GM19025 (cell line): ENCODE data around the gene TLR4.

Source experiments
- ATAC-seq: cut with Tn5 transposase; IDR thresholded peaks from one replicate; pipeline ENCODE4 v1.9.1; 2021; ENCODE audit warnings: mild to moderate bottlenecking, low read depth, moderate library complexity; ENCODE audit not compliant: unreplicated experiment

TLR4 gene

DNA sequence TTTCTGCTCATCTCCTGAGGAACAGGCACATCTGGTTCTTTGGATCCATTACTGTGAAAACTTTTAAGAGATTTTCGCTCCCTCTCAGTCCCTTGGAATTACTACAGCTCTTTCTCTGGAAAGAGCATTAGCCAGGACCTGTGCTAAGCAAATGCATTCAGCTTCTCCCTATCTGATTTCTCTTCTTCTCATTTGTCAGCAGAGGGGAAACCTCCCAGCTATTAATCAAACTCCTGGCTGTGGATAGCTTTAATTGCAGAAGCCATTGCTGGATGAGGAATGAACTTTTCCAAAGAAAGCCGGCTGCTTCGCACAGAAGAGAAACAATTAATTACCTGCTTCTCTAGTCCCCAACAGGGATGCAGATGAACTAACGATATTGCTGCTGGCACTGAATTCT is 37.9 kb downstream of the TLR4 start:
- no peak for ATAC-seq

DNA sequence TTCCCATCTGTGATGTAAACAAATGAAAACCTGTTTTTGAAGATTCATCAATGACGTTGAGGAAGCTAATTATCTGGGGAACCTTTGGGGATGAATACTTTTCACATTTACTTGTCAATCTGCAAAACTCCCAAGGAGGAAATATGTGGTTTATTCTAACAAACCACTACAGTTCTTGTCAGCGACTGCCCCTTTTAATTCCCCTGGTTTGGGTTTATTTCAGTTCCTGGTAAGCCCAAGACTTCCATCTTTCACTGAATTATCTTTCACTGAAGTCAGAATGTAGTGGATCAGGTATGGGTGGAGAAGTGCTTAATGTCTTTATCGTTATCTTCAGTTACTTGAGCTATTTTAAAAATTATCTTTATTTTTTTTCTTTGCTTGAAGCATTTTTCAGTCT is 40.2 kb downstream of the TLR4 start:
- ATAC-seq, result no peak

DNA sequence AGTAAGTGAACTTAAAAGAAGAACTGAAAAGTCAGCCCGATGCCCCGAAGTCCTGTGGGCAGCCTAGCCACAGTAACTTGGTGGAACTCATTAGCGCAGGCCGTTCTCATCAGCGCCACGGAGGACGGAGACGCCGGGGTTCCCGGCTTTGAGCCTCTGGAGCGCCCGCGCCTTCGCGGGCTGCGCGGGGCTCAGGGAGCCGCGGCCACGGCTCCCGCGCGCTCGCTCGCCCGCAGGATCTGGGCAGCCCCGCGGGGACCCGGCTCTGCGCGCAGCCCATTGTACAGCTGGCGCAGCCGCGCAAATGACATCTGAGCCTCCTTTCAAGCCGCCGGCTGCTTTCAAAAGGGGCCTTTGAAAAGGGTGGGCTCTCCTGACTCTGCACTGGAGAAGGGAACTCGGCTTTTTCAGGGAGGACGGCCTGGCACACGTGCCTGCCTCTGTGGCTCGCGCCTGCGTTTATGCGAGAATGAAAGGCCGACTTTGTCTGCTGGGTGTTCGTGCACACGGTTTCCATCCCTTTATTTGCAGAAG is 40.7 kb downstream of the TLR4 start:
- no peak for ATAC-seq

DNA sequence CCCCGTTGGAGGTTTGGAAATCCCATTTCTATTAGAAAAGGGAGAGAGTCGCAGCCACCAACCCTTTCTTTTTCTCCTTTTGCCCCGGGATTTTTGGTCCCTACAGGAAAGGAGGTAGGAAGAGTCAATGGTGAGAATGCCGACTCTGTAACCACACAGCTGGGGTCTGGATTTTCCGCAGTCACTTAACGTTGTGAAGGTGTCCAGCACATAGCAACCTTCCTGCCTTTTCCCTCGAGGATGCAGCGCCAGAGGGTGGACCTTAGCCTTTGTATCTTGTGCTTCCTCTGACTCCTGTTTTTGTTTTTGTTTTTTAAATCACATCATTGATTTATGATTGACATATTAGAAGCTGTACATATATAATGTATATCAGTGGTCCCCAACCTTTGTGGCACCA is 41.4 kb downstream of the TLR4 start:
- ATAC-seq, result no peak

DNA sequence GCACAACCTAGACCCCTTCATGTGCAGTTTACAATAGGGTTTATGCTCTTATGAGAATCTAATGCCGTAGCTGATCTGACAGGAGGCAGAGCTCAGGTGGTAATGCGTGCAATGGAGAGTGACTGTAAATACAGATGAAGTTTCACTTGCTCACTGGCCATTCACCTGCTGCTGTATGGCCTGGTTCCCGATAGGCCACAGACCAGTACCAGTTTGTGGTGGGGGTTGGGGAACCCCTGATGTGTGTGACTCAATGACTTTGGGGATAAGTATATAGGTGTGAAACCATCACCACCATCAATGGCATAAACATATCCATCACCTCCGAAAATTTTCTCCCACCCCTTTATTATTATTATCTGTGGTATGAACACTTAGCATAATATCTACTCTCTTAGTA is 42.1 kb downstream of the TLR4 start:
- ATAC-seq, result no peak

DNA sequence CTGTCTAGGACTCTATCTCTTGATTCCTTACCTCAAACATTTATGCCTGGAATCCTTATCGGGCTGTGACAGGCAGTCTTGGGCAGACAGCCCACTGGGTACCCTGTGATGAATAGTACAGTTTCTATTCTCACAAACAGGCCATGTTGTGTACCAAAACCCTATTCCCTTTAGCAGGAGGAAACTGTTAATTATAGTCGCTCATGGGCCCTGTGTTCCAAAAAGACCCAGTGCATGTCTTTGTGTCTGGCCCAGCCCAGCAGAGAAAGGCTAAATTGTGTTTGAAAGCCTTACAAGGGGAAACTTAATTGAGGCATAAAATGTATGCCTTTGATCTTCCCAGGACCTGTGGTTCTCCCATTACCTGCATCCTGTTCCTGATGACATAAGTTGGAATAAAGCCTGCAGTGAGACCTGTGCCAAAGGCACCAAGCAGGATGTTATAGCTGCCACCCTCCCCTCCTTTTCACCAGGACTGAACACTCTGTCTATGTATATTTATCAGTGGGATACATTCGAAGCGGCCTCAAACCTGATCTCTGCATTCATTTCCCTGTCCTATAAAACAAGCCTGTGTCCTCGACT is 43.3 kb downstream of the TLR4 start:
- ATAC-seq, result no peak

DNA sequence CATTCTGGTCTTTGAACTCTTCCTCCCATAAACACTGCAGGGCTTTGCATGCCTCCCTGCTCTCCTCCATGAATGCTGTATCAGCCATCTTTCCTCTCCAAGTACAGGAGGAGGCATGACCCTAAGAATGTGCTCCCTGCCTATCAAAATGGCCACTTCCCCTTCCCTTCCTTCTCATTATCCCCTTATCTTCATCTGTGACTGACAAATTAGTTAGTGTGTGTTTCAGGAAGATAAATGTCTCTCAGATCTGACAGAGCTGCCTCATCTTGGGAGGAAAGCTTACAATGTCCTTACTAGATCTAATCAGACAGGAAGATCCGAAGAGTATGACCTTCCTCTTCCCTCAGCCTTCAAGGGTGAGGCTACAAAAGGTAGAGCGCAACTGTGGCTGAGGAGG is 46.2 kb downstream of the TLR4 start:
- ATAC-seq, result no peak

DNA sequence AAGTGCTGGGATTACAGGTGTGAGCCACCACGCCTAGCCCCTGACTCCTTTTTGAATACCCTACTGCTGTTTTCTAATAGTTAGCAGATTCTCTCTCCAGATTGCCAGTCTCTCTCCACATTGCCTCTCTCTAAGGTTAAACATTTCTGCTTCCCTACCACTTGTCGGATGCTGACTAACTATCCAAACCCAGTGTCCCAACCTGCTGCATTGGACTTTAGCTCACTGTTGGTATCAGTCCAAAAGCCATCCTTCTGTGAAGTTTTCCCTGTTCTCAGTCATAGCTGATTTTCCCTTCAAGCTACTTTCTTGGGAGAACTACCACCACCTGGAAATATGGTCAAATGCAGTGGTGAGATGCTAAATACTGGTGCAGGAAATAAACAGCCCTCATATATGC is 48.7 kb downstream of the TLR4 start:
- no peak for ATAC-seq

- ATAC-seq, result no peak
Observed at GRCh38 chr9:117757561-117758190, 53.5 kb downstream of the TLR4 start.

- no peak for ATAC-seq
Observed at GRCh38 chr9:117763314-117763713, 59.1 kb downstream of the TLR4 start.

GRCh38 chr9:117768750-117769395 is 64.7 kb downstream of the TLR4 start:
- no peak for ATAC-seq

DNA sequence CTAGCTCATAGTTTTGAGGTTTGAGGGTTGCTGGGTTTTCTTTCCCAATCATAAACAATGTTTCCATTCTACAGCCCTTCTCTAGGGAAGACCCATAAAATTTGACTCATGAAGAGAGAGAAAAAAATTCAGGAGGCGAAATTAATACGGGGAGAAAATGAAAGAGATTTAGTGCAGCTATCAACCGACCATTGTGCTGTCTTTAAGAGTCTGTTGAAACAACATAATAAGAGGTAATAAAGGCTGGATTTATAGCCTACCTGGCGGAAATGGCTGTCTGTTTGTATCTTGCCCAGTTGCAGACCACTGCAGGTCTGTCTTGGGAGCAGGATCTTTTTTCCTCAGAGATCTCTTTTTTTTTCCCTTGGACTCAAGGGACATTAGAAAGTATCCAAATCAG is 66.9 kb downstream of the TLR4 start:
- no peak for ATAC-seq

DNA sequence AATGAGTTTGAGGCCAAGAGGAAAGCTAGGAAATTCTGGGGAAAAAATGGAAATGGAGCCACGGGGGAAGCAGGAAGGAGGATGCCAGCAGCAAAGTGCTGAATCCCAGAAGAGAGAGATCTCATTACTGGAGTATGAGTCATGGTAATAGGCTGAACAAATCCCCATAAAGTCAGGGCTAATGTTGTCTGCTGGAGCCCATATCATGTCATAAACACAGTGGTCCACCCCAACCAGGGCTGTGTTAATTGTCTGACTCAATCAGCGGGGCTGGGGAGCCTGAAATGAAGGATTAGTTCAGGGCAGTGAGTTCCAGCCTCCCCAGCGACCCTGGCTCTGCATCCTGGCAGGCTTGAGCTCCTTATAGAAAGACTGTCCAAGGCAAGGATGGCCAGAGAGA is 68.8 kb downstream of the TLR4 start:
- no peak for ATAC-seq
